NCI-H2029 treated with DMSO at 0.1 percent for 48 hours (cell line): ENCODE results near the gene DPEP1.
A peak's percentile ranks its signal among the peaks of the same experiment; 100 is the strongest.
"Not testable (repeated sequence)": the region's sequence is repeated elsewhere in the genome, so short reads cannot be mapped to it uniquely, and the experiment has no call there.

Source experiments
- DNase-seq: peaks from one replicate; lab custom pipeline; 2025; lab: John Stamatoyannopoulos, UW

Gene DPEP1

DNA sequence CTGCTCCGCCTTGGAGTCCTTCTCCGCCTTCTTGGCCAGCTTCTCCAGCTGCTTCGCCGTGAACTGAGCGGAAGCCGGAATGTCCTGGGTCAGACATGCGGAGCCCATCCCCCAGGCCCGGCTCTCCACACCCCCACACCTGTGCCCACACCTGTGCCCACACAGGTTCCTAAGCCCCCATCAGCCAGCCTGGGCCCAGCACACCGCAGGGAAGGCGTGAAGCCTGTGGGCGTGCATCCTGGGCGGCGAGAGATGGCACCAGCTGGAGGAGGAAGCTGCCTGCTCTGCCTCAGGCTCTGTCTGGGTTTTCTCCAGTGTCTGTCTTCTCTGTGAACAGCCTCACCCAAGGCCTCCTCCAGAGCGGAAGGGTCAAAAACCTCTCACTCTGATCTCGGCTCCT is 38.1 kb downstream of the DPEP1 start:
- no peak for DNase-seq

DNA sequence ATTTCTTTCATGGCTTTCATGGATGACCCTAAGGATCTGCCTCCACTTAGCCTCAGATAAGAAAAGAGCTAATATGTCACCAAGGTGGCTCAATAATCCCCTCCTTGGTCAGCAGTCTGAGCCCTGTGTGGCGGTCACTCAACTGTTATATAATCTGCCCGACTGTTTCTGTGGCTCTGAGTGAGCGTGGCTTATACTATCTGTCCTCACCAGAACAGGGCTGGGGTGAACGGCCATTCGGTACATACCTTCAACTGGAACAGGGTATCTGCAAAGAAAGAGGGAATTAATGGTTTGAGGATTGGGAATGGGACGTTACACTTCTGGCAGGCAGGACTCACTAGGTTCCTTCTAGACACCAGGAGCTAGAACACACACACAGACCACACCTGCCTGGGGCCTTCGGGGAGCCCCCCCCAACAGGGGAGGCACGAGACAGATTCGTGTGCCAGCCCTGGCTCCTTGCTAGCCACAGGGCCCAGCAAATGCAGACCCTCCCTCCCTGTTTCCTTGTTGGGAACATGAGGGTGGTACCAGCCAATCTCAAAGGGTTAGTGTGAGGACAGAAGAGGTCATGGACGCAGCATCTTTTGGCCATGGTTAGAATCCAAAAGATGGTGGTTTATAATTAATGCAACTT is 40.3 kb downstream of the DPEP1 start:
- DNase-seq: no peak

- DNase-seq: no peak
Measured at GRCh38 chr16:89655062-89655643, 41.7 kb downstream of the DPEP1 start.

GRCh38 chr16:89656435-89657121 is 43.1 kb downstream of the DPEP1 start:
- DNase-seq: no peak

- DNase-seq: peak; percentile 17
Measured at GRCh38 chr16:89657442-89658220, 44.2 kb downstream of the DPEP1 start, which contains the start of the genes CHMP1A and SPATA33. CHMP1A (minus strand) TSS chr16:89657708; CDS start chr16:89657588, 120 bp downstream. SPATA33 (plus strand) TSS chr16:89657836; CDS start chr16:89657912, 76 bp downstream.

DNA sequence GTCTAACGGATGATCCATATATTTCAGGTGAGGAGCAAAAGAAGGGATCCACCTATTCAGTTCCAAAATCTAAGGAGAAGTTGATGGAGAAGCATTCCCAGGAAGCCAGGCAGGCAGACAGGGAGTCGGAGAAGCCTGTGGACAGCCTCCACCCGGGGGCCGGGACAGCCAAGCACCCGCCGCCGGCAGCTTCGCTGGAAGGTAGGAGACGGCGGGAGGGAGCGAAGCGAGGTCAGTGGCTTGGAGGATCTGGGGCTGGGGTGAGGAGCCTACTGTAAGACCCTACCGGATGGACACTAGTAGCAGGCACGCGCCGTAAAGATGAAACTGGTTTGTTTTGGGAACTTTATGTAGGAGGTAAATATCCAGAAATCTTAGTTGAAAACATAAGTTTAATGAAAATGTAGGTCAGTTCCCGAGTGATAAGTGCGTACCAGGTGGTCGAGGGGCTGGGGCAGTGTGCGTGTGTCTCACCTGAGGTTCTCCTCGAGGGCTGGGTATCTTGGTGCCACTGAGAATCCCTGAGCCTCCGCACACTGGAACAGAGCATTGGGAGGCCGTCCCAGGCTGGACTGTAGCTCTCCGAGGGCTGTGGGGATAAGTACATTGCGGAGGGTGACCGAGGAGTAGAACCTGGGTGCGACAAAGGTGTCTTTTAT is 44.9 kb downstream of the DPEP1 start:
- DNase-seq: no peak

GRCh38 chr16:89660146-89660545 is 46.7 kb downstream of the DPEP1 start:
- DNase-seq: no peak

GRCh38 chr16:89661215-89661614 is 47.8 kb downstream of the DPEP1 start:
- DNase-seq: no peak

- not testable (repeated sequence) for DNase-seq
Measured at GRCh38 chr16:89664238-89664637, 50.8 kb downstream of the DPEP1 start.

DNA sequence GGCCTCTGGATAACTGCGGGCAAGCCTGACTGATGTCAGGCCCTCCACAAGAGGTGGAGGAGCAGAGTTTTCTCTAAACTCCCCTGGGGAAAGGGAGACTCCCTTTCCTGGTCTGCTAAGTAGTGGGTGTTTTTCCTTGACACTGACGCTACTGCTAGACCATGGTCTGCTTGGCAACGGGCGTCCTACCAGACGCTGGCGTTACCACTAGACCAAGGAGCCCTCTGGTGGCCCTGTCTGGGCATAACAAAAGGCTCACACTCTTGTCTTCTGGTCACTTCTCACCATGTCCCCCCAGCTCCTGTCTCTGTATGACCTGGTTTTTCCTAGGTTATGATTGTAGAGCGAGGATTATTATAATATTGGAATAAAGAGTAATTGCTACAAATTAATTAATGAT is 53.6 kb downstream of the DPEP1 start:
- DNase-seq: not testable (repeated sequence)

- DNase-seq: no peak
Measured at GRCh38 chr16:89667633-89668032, 54.2 kb downstream of the DPEP1 start.

- no peak for DNase-seq
Measured at GRCh38 chr16:89668790-89669158, 55.3 kb downstream of the DPEP1 start.

GRCh38 chr16:89669755-89670154 is 56.3 kb downstream of the DPEP1 start:
- DNase-seq: no peak

DNA sequence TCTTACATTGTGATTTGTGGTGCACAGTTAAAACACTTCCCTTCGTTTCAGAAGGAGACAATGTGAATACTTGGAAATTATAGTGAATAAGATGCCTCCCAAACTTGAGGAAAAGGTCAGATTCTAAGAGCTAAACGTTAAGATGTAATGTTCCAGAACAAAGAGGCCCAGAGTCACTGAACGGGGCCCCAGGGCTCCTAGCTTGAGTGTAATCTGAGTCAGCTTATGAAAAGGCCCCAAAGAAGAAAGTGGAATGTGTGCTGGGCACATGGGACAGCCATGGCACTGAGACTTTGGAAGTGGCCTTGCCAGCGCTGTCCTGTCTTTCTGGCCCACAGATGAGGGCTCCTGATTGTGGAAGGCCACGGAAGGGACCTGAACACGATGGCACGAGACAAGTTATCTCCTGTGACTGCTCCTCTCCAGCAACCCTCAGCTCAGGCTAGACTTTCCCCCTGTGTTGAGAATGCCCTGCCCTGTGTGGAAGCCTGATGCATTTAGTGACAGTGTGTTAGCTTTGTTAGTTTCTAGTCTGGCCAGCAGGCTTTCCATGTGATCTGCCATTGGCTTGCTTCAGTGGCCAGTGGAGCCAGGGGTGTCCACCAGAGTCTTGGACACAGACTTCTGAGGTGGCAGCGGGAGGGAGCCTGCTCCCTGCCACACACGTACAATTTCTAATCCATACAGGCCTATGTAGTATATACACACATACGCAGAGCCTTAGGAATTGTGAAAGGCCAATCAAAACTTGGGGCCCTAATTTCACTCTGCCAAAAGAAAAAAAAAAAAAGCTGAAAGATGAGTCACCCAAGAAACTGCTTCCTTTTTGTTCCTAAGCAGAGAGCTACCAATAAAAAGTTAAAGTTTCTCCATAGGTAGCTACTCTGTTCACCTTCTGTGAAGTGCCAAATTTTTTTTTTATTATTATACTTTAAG is 57.3 kb downstream of the DPEP1 start:
- no peak for DNase-seq

- not testable (repeated sequence) for DNase-seq
Measured at GRCh38 chr16:89671565-89671964, 58.1 kb downstream of the DPEP1 start.

GRCh38 chr16:89672177-89672941 is 58.9 kb downstream of the DPEP1 start:
- DNase-seq: no peak

- no peak for DNase-seq
Measured at GRCh38 chr16:89678258-89678657, 64.8 kb downstream of the DPEP1 start.

GRCh38 chr16:89685916-89686315 is 72.5 kb downstream of the DPEP1 start:
- no peak for DNase-seq

DNA sequence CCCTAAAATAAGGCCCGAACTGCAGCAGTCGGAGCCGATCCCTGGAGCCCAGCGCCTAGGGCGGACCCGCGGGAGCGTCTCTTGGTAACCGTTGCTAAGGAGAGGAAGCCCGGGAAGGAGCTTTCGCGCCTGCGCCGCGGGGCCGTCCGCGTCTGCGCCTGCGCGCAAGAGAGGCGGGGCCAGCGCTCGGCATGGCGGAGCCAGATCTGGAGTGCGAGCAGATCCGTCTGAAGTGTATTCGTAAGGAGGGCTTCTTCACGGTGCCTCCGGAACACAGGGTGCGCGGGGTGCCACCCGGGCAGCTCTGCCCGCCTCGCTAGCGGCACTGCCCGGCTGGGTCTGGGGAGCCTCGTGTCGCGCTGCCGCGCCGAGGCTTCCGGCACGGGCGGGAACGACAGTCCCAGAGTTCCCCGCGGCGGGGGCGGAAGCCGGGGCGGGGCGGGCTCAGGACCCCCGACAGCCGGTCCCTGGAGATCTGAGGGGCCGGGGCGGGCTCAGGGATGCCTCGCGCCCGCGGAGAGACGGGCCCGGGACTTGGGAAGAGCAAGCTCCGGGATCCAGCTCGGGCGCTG is 73.2 kb downstream of the DPEP1 start, which contains the start of gene CDK10:
Gene CDK10 (plus strand): TSS at position 170 of the 572 bp plus-strand sequence. CDS start 22 bp downstream, at position 192.
- DNase-seq: peak; percentile 31
